ENCODE results near the gene TNFAIP1. TPM values are rescaled to one million over a fixed set of nuclear protein-coding genes. Genes with fewer than 3 reads are reported as not detected.

TNFAIP1 gene, protein sequence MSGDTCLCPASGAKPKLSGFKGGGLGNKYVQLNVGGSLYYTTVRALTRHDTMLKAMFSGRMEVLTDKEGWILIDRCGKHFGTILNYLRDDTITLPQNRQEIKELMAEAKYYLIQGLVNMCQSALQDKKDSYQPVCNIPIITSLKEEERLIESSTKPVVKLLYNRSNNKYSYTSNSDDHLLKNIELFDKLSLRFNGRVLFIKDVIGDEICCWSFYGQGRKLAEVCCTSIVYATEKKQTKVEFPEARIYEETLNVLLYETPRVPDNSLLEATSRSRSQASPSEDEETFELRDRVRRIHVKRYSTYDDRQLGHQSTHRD
- polyA plus RNA-seq (2013, experiment 1 of 2), result 27.4 TPM
- 26.6 TPM for polyA plus RNA-seq (2013, experiment 2 of 2)

DNA sequence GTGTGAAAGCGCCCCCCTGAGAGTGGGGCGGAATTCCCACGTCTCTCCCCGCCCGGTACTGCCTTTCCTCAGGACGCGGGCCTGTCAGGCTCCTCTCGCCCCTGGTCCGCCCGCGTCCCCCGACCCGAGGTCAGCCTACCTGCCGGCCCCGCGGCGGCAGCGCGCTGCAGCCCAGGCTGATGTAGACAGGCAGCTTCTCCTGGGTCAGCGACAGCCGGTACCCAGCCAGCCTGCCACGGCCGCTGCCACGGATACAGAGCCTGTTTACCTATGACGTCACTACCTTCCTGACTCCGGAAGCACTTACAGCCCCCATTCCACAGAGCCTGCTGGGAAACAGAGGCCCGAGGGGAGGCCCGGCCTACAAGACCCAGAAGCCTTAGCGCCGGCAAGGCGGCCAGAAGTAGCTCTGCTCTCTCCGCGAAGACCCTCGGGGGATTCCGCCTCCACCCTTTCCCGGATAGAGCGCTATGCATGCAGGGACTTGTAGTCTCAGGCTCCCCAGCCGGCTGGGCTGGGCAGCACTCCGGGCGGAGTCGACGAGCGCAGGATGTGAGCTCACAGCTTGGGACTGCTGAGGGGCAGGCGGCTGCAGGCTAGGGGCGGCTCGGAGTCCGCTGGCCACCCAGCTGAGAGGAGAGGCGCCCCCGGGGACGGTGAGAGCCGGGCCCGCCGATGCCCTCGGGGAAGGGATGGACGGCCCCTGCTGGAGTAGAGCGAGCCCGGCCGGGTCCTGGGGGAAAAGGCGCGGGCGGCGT, at the start of gene TNFAIP1, which contains the start of gene IFT20:
Gene TNFAIP1 (plus strand): TSS at position 561 of the 758 bp plus-strand sequence. CDS start 3,761 bp downstream, outside the sequence.
Gene IFT20 (minus strand): TSS at position 272 of the 758 bp plus-strand sequence. CDS start 3,487 bp downstream, outside the sequence.
- no peaks in the 10 kb centered on the region for H3K27me3 ChIP-seq (ENCODE audit: control insufficient read depth in 3 of 3, insufficient read depth in 3 of 3, low read depth in 1 of 3, low read length in 3 of 3)
- peak within 1 kb of the TSS; percentile 89 for H3K9ac ChIP-seq (ENCODE audit: low read depth, low read length, poor library complexity)
- peak within 1 kb of the TSS; percentile 75 to 94 for H3K4me3 ChIP-seq (ENCODE audit: low read length in 2 of 2)
- H3K4ac ChIP-seq (ENCODE audit: low read length), result no peak within 1 kb of the TSS
- no CpG with 5 or more reads among the region's 62 CpGs for WGBS, 2 donors (ENCODE audit: extremely low coverage in 2 of 2, insufficient read length in 2 of 2, insufficient replicate concordance in 1 of 2)
- no peak within 1 kb of the TSS for H3K14ac ChIP-seq (ENCODE audit: low read length)
- no peak within 1 kb of the TSS for H2BK120ac ChIP-seq (ENCODE audit: low read depth, low read length)
- peak within 1 kb of the TSS; percentile 92 for H2AFZ ChIP-seq (ENCODE audit: low read length)
- H2BK15ac ChIP-seq (ENCODE audit: low read length), result no peak within 1 kb of the TSS
- peak within 1 kb of the TSS; percentile 54 for H3K27ac ChIP-seq (replicated peaks; ENCODE audit: low read length)
- H2BK5ac ChIP-seq (ENCODE audit: low read length), result peak within 1 kb of the TSS; percentile 79
- H3K4me2 ChIP-seq (ENCODE audit: insufficient read depth, low read length, poor library complexity, severe bottlenecking), result peak within 1 kb of the TSS; percentile 84
- H4K91ac ChIP-seq (ENCODE audit: low read depth, low read length, poor library complexity), result no peak within 1 kb of the TSS
- H3K4me1 ChIP-seq (ENCODE audit: control insufficient read depth in 2 of 2, insufficient read depth in 1 of 2, low read depth in 1 of 2, low read length in 2 of 2), result peaks cover 8 to 10% of the 10 kb centered on the region in 2 donors
- H3K9me3 ChIP-seq (replicated peaks in 1 of 2; ENCODE audit: control insufficient read depth in 2 of 2, insufficient read depth in 1 of 2, low read depth in 1 of 2, low read length in 2 of 2), result no peaks in the 10 kb centered on the region
- no peak within 1 kb of the TSS for H2BK12ac ChIP-seq (ENCODE audit: low read length)
- H3K23ac ChIP-seq (ENCODE audit: low read depth, low read length, poor library complexity), result peak within 1 kb of the TSS; percentile 46
- H2AK5ac ChIP-seq (ENCODE audit: low read depth, low read length), result no peak within 1 kb of the TSS
- peaks cover 7% of the 10 kb centered on the region for H3K79me1 ChIP-seq (ENCODE audit: low read depth, low read length)
- H3K18ac ChIP-seq (ENCODE audit: low read length), result peak within 1 kb of the TSS; percentile 90
- H3K36me3 ChIP-seq (replicated peaks in 1 of 2; ENCODE audit: control insufficient read depth in 2 of 2, insufficient read depth in 2 of 2, low read length in 2 of 2), result peaks cover 11 to 32% of the 10 kb centered on the region in 2 donors
- peak; percentile 99 for DNase-seq (ENCODE audit: low spot score)
- no peak within 1 kb of the TSS for H4K8ac ChIP-seq (ENCODE audit: low read depth, low read length)

DNA sequence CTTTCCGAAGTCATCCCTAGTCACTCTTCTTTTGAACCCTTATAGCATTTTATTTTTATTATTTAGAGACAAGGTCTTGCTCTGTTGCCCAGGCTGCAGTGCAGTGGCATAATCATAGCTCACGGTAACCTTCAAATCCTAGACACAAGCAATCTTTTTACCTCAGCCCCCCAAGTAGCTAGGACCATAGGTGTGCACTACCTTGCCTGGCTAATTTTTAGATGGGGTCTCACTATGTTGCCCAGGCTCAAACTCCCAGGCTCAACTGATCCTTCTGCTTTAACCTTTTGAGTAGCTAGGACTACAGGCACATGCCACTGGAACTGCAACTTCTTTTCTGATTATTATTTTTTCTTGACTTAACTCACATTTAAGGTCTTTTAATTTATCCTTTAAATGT, 49.6 kb upstream of the TNFAIP1 start:
- H3K4me2 ChIP-seq (ENCODE audit: insufficient read depth, low read length, poor library complexity, severe bottlenecking), result no peak overlapping the region
- H3K9me3 ChIP-seq (replicated peaks in 1 of 2; ENCODE audit: control insufficient read depth in 2 of 2, insufficient read depth in 1 of 2, low read depth in 1 of 2, low read length in 2 of 2), result no peaks in the 10 kb centered on the region
- no peaks in the 10 kb centered on the region for H3K27me3 ChIP-seq (ENCODE audit: control insufficient read depth in 3 of 3, insufficient read depth in 3 of 3, low read depth in 1 of 3, low read length in 3 of 3)
- H4K91ac ChIP-seq (ENCODE audit: low read depth, low read length, poor library complexity), result no peak overlapping the region
- H2BK12ac ChIP-seq (ENCODE audit: low read length), result no peak overlapping the region
- no peak overlapping the region for H3K4ac ChIP-seq (ENCODE audit: low read length)
- DNase-seq (ENCODE audit: low spot score), result no peak
- H3K14ac ChIP-seq (ENCODE audit: low read length), result no peak overlapping the region
- H3K79me1 ChIP-seq (ENCODE audit: low read depth, low read length), result no peaks in the 10 kb centered on the region
- no peak overlapping the region for H2BK120ac ChIP-seq (ENCODE audit: low read depth, low read length)
- H3K36me3 ChIP-seq (replicated peaks in 1 of 2; ENCODE audit: control insufficient read depth in 2 of 2, insufficient read depth in 2 of 2, low read length in 2 of 2), result no peaks in the 10 kb centered on the region
- WGBS, 2 donors (ENCODE audit: extremely low coverage in 2 of 2, insufficient read length in 2 of 2, insufficient replicate concordance in 1 of 2), result no CpG with 5 or more reads among the region's 2 CpGs
- no peak overlapping the region for H2BK5ac ChIP-seq (ENCODE audit: low read length)
- no peak overlapping the region for H2AK5ac ChIP-seq (ENCODE audit: low read depth, low read length)
- no peak overlapping the region for H3K4me3 ChIP-seq (ENCODE audit: low read length in 2 of 2)
- H3K4me1 ChIP-seq (ENCODE audit: control insufficient read depth in 2 of 2, insufficient read depth in 1 of 2, low read depth in 1 of 2, low read length in 2 of 2), result peaks cover 0 to 3% of the 10 kb centered on the region in 2 donors
- H4K8ac ChIP-seq (ENCODE audit: low read depth, low read length), result no peak overlapping the region
- H3K18ac ChIP-seq (ENCODE audit: low read length), result no peak overlapping the region
- no peak overlapping the region for H3K9ac ChIP-seq (ENCODE audit: low read depth, low read length, poor library complexity)
- H3K23ac ChIP-seq (ENCODE audit: low read depth, low read length, poor library complexity), result no peak overlapping the region
- no peak overlapping the region for H2BK15ac ChIP-seq (ENCODE audit: low read length)
- no peak overlapping the region for H2AFZ ChIP-seq (ENCODE audit: low read length)
- H3K27ac ChIP-seq (replicated peaks; ENCODE audit: low read length), result no peak overlapping the region

DNA sequence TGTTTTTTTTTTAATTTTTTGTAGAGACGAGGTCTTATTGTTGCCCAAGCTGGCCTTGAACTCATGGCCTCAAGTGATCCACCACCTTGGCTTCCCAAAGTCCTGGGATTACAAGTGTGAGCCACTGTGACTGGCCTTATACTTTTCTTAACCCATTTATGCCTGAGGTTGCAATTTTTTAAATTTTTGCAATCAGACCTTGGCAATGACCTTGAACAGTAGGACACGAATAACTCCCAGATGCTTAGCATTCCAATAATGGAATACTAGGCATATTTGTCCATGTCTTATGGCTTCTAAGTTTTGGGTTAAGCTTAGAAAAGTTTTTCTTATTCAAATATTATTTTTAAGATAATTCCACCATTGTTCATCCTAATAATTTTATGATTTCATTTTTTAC, 44.9 kb upstream of the TNFAIP1 start:
- H3K23ac ChIP-seq (ENCODE audit: low read depth, low read length, poor library complexity), result no peak overlapping the region
- H3K36me3 ChIP-seq (replicated peaks in 1 of 2; ENCODE audit: control insufficient read depth in 2 of 2, insufficient read depth in 2 of 2, low read length in 2 of 2), result no peaks in the 10 kb centered on the region
- no peak overlapping the region for H2BK5ac ChIP-seq (ENCODE audit: low read length)
- no peaks in the 10 kb centered on the region for H3K27me3 ChIP-seq (ENCODE audit: control insufficient read depth in 3 of 3, insufficient read depth in 3 of 3, low read depth in 1 of 3, low read length in 3 of 3)
- no peak overlapping the region for H3K4me3 ChIP-seq (ENCODE audit: low read length in 2 of 2)
- H2BK15ac ChIP-seq (ENCODE audit: low read length), result no peak overlapping the region
- whole genome bisulfite sequencing, 2 donors (ENCODE audit: extremely low coverage in 2 of 2, insufficient read length in 2 of 2, insufficient replicate concordance in 1 of 2), result no CpG with 5 or more reads among the region's 2 CpGs
- H3K9me3 ChIP-seq (replicated peaks in 1 of 2; ENCODE audit: control insufficient read depth in 2 of 2, insufficient read depth in 1 of 2, low read depth in 1 of 2, low read length in 2 of 2), result no peaks in the 10 kb centered on the region
- no peak overlapping the region for H3K4me2 ChIP-seq (ENCODE audit: insufficient read depth, low read length, poor library complexity, severe bottlenecking)
- H3K79me1 ChIP-seq (ENCODE audit: low read depth, low read length), result no peaks in the 10 kb centered on the region
- no peak overlapping the region for H3K4ac ChIP-seq (ENCODE audit: low read length)
- H2BK12ac ChIP-seq (ENCODE audit: low read length), result no peak overlapping the region
- no peak overlapping the region for H2BK120ac ChIP-seq (ENCODE audit: low read depth, low read length)
- H4K8ac ChIP-seq (ENCODE audit: low read depth, low read length), result no peak overlapping the region
- no peak overlapping the region for H4K91ac ChIP-seq (ENCODE audit: low read depth, low read length, poor library complexity)
- H3K14ac ChIP-seq (ENCODE audit: low read length), result no peak overlapping the region
- no peak overlapping the region for H2AFZ ChIP-seq (ENCODE audit: low read length)
- H3K4me1 ChIP-seq (ENCODE audit: control insufficient read depth in 2 of 2, insufficient read depth in 1 of 2, low read depth in 1 of 2, low read length in 2 of 2), result no peaks in the 10 kb centered on the region
- no peak overlapping the region for H3K18ac ChIP-seq (ENCODE audit: low read length)
- H3K9ac ChIP-seq (ENCODE audit: low read depth, low read length, poor library complexity), result no peak overlapping the region
- H3K27ac ChIP-seq (replicated peaks; ENCODE audit: low read length), result no peak overlapping the region
- DNase-seq (ENCODE audit: low spot score), result no peak
- H2AK5ac ChIP-seq (ENCODE audit: low read depth, low read length), result no peak overlapping the region

DNA sequence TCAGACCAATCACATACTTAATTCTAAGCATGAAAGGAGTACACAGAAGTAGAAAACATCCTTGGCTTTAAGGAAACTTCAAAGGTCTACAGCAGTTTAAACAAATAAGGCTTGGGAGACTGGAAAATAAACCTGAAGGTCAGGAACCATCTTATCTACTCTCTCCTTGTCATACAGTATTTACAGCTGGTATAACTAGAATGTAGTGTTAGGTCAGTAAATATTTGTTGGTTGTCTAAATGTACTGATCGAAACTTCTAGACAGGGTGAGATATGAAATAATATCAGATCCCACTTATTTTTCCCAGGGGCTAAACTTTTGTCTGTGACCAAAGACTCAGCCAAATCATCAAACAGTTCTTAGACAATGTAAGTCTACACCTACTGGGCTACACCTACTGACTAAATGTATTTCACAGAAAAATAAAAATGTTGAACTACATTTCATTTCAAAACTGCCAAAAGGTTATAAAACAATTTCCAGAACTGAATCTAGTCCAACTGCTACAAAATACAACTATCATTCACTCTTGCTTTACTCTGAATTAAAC, 43.7 kb upstream of the TNFAIP1 start:
- WGBS, 2 donors (ENCODE audit: extremely low coverage in 2 of 2, insufficient read length in 2 of 2, insufficient replicate concordance in 1 of 2), result no CpG with 5 or more reads among the region's 1 CpG
- no peak overlapping the region for H3K9ac ChIP-seq (ENCODE audit: low read depth, low read length, poor library complexity)
- no peak overlapping the region for H3K27ac ChIP-seq (replicated peaks; ENCODE audit: low read length)
- H3K79me1 ChIP-seq (ENCODE audit: low read depth, low read length), result no peaks in the 10 kb centered on the region
- no peak overlapping the region for H3K18ac ChIP-seq (ENCODE audit: low read length)
- no peak overlapping the region for H2BK12ac ChIP-seq (ENCODE audit: low read length)
- no peaks in the 10 kb centered on the region for H3K36me3 ChIP-seq (replicated peaks in 1 of 2; ENCODE audit: control insufficient read depth in 2 of 2, insufficient read depth in 2 of 2, low read length in 2 of 2)
- no peak overlapping the region for H3K14ac ChIP-seq (ENCODE audit: low read length)
- H3K4ac ChIP-seq (ENCODE audit: low read length), result no peak overlapping the region
- H2BK15ac ChIP-seq (ENCODE audit: low read length), result no peak overlapping the region
- H2BK120ac ChIP-seq (ENCODE audit: low read depth, low read length), result no peak overlapping the region
- H3K4me3 ChIP-seq (ENCODE audit: low read length in 2 of 2), result no peak overlapping the region
- H3K4me2 ChIP-seq (ENCODE audit: insufficient read depth, low read length, poor library complexity, severe bottlenecking), result no peak overlapping the region
- no peaks in the 10 kb centered on the region for H3K27me3 ChIP-seq (ENCODE audit: control insufficient read depth in 3 of 3, insufficient read depth in 3 of 3, low read depth in 1 of 3, low read length in 3 of 3)
- no peaks in the 10 kb centered on the region for H3K9me3 ChIP-seq (replicated peaks in 1 of 2; ENCODE audit: control insufficient read depth in 2 of 2, insufficient read depth in 1 of 2, low read depth in 1 of 2, low read length in 2 of 2)
- no peak overlapping the region for H2BK5ac ChIP-seq (ENCODE audit: low read length)
- DNase-seq (ENCODE audit: low spot score), result no peak
- H3K23ac ChIP-seq (ENCODE audit: low read depth, low read length, poor library complexity), result no peak overlapping the region
- H4K91ac ChIP-seq (ENCODE audit: low read depth, low read length, poor library complexity), result no peak overlapping the region
- no peak overlapping the region for H4K8ac ChIP-seq (ENCODE audit: low read depth, low read length)
- H2AFZ ChIP-seq (ENCODE audit: low read length), result no peak overlapping the region
- H2AK5ac ChIP-seq (ENCODE audit: low read depth, low read length), result no peak overlapping the region
- H3K4me1 ChIP-seq (ENCODE audit: control insufficient read depth in 2 of 2, insufficient read depth in 1 of 2, low read depth in 1 of 2, low read length in 2 of 2), result no peaks in the 10 kb centered on the region
